ENCODE measurements around the gene PARD6B.

Gene PARD6B

GRCh38 chr20:50801747-50802125 lies 70.4 kb downstream of the PARD6B start:
- Histone ChIP-seq H3K27me3 (replicated peaks; ENCODE audit: control insufficient read depth, insufficient read depth, low read length) (no peaks in the 10 kb centered on the region), H3K36me3 (ENCODE audit: control insufficient read depth, insufficient read depth, low read length) (peaks cover 4% of the 10 kb centered on the region), H3K4me3 (replicated peaks; ENCODE audit: low read depth, low read length) (no peak overlapping the region)
- DNase-seq (ENCODE audit: extremely low read depth, insufficient read length) = no peak
- TF ChIP-seq CTCF (IDR thresholded peaks at IDR 0.05; ENCODE audit: insufficient read depth, low read length, poor library complexity, severe bottlenecking) = no peak

- no peak overlapping the region for H3K4me3 ChIP-seq (replicated peaks; ENCODE audit: low read depth, low read length)
These were observed 70.9 kb downstream of the PARD6B start for GRCh38 chr20:50802289-50802688.

GRCh38 chr20:50804437-50805348 lies 73.3 kb downstream of the PARD6B start:
- no peak for TF ChIP-seq CTCF (IDR thresholded peaks at IDR 0.05; ENCODE audit: insufficient read depth, low read length, poor library complexity, severe bottlenecking)
- peaks cover 4% of the 10 kb centered on the region for H3K36me3 ChIP-seq (ENCODE audit: control insufficient read depth, insufficient read depth, low read length)
- DNase-seq (ENCODE audit: extremely low read depth, insufficient read length) = no peak
- H3K4me3 ChIP-seq (replicated peaks; ENCODE audit: low read depth, low read length) = no peak overlapping the region; the same call in 1 of the 2 replicates
- H3K27me3 ChIP-seq (replicated peaks; ENCODE audit: control insufficient read depth, insufficient read depth, low read length) = no peaks in the 10 kb centered on the region

More at GRCh38 chr20:50802289-50802688, 70.9 kb downstream of the PARD6B start:
- Histone ChIP-seq H3K36me3 (ENCODE audit: control insufficient read depth, insufficient read depth, low read length) (peaks cover 4% of the 10 kb centered on the region), H3K27me3 (replicated peaks; ENCODE audit: control insufficient read depth, insufficient read depth, low read length) (no peaks in the 10 kb centered on the region)
- DNase-seq (ENCODE audit: extremely low read depth, insufficient read length) = no peak
- TF ChIP-seq CTCF (IDR thresholded peaks at IDR 0.05; ENCODE audit: insufficient read depth, low read length, poor library complexity, severe bottlenecking) = no peak

GRCh38 chr20:50805349-50805684 lies 73.9 kb downstream of the PARD6B start:
- DNase-seq (ENCODE audit: extremely low read depth, insufficient read length) = no peak
- no peak for TF ChIP-seq CTCF (IDR thresholded peaks at IDR 0.05; ENCODE audit: insufficient read depth, low read length, poor library complexity, severe bottlenecking)
- Histone ChIP-seq H3K27me3 (replicated peaks; ENCODE audit: control insufficient read depth, insufficient read depth, low read length) (no peaks in the 10 kb centered on the region), H3K4me3 (replicated peaks; ENCODE audit: low read depth, low read length) (no peak overlapping the region; the same call in 1 of the 2 replicates), H3K36me3 (ENCODE audit: control insufficient read depth, insufficient read depth, low read length) (peaks cover 4% of the 10 kb centered on the region)

GRCh38 chr20:50806126-50806768 lies 74.9 kb downstream of the PARD6B start:
- DNase-seq (ENCODE audit: extremely low read depth, insufficient read length) = no peak
- H3K27me3 ChIP-seq (replicated peaks; ENCODE audit: control insufficient read depth, insufficient read depth, low read length) = no peaks in the 10 kb centered on the region
- no peak overlapping the region for H3K4me3 ChIP-seq (replicated peaks; ENCODE audit: low read depth, low read length)
- H3K36me3 ChIP-seq (ENCODE audit: control insufficient read depth, insufficient read depth, low read length) = peaks cover 4% of the 10 kb centered on the region
- TF ChIP-seq CTCF (IDR thresholded peaks at IDR 0.05; ENCODE audit: insufficient read depth, low read length, poor library complexity, severe bottlenecking) = no peak

Measured in GM06990 (cell line).